GM21423 (cell line): ENCODE measurements around the gene NFIL3.
A peak's percentile ranks its signal among the peaks of the same experiment; 100 is the strongest.

Experiments
- ATAC-seq: cut with Tn5 transposase; IDR thresholded peaks from one replicate; pipeline ENCODE4 v1.9.1; 2021; ENCODE audit warnings: mild to moderate bottlenecking, moderate library complexity; ENCODE audit not compliant: unreplicated experiment

NFIL3 gene

GRCh38 chr9:91422758-91423711 is 597 bp downstream of the NFIL3 start:
- ATAC-seq = peak; percentile 45

- ATAC-seq = no peak
Observed at GRCh38 chr9:91421971-91422757, 1.5 kb downstream of the NFIL3 start.

GRCh38 chr9:91421128-91421765 is 2.4 kb downstream of the NFIL3 start:
- no peak for ATAC-seq

- ATAC-seq = no peak
Observed at GRCh38 chr9:91420501-91421127, 3.0 kb downstream of the NFIL3 start.

- ATAC-seq = no peak
Observed at GRCh38 chr9:91419222-91420191, 4.1 kb downstream of the NFIL3 start.

GRCh38 chr9:91418215-91418610 is 5.4 kb downstream of the NFIL3 start:
- no peak for ATAC-seq

GRCh38 chr9:91417602-91418214 is 5.9 kb downstream of the NFIL3 start:
- ATAC-seq = no peak

GRCh38 chr9:91416096-91416712 is 7.4 kb downstream of the NFIL3 start:
- no peak for ATAC-seq

GRCh38 chr9:91415290-91415689 is 8.3 kb downstream of the NFIL3 start:
- peak; percentile 85 for ATAC-seq

GRCh38 chr9:91412941-91413340 is 10.7 kb downstream of the NFIL3 start:
- ATAC-seq = no peak

GRCh38 chr9:91411096-91411771 is 12.4 kb downstream of the NFIL3 start:
- ATAC-seq = no peak

GRCh38 chr9:91410161-91410560 is 13.5 kb downstream of the NFIL3 start:
- no peak for ATAC-seq

GRCh38 chr9:91408475-91408874 is 15.2 kb downstream of the NFIL3 start:
- ATAC-seq = no peak

GRCh38 chr9:91407580-91408318 is 15.9 kb downstream of the NFIL3 start:
- ATAC-seq = no peak

GRCh38 chr9:91405343-91406077 is 18.1 kb downstream of the NFIL3 start:
- no peak for ATAC-seq

- ATAC-seq = no peak
Observed at GRCh38 chr9:91403665-91404543, 19.7 kb downstream of the NFIL3 start.
